Measurements from ENCODE around the gene ZC3H6.
"Not testable (repeated sequence)": the region's sequence is repeated elsewhere in the genome, so short reads cannot be mapped to it uniquely, and the experiment has no call there.

Gene ZC3H6

GRCh38 chr2:112342067-112342550 is 66.7 kb downstream of the ZC3H6 start:
- TF ChIP-seq, protein P1, sequence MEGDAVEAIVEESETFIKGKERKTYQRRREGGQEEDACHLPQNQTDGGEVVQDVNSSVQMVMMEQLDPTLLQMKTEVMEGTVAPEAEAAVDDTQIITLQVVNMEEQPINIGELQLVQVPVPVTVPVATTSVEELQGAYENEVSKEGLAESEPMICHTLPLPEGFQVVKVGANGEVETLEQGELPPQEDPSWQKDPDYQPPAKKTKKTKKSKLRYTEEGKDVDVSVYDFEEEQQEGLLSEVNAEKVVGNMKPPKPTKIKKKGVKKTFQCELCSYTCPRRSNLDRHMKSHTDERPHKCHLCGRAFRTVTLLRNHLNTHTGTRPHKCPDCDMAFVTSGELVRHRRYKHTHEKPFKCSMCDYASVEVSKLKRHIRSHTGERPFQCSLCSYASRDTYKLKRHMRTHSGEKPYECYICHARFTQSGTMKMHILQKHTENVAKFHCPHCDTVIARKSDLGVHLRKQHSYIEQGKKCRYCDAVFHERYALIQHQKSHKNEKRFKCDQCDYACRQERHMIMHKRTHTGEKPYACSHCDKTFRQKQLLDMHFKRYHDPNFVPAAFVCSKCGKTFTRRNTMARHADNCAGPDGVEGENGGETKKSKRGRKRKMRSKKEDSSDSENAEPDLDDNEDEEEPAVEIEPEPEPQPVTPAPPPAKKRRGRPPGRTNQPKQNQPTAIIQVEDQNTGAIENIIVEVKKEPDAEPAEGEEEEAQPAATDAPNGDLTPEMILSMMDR (conservative IDR thresholded peaks at IDR 0.05; ENCODE audit: low read length) = no peak
- peak; percentile 14 for DNase-seq (ENCODE audit: low read depth)
- no peak overlapping the region for H3K4me3 ChIP-seq (ENCODE audit: low read length)

DNA sequence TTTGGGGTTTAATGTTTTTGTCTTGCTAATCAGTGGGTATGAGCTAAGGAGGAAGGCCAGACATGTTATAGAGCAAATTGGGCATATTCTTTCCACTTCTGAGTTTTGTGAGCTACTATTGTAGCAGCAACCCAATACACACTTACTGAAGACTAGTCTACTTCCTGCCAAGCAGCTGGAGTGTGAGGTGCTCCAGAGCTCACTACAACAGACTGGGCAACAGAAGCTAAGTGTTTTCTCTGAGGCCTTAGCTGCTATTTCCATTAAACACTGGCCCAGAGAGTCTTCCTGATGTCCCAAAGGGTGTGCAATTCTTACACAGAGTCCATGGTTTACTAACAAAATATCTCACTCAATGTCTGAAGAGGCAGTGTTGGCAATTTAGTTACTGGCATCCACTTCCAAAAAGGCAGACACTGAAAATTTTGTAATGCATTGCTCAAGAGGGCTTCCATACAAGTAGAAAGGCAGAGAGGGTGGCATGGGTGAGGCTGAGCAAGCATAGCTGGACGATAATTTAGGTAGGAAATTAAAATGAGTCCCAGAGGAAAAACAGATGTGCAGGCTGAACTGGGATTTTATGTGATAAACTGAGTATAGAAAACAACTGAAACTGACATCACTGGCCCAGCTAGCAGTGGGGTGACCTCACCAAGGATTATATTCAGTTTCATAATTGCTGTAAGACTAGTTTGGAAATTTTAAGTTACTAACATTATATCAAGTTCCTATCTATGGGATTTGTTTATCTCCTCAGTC is 68.6 kb downstream of the ZC3H6 start:
- H3K4me3 ChIP-seq (ENCODE audit: low read length) = no peak overlapping the region
- TF ChIP-seq, protein P1 (conservative IDR thresholded peaks at IDR 0.05; ENCODE audit: low read length) = no peak
- peak; percentile 35 for DNase-seq (ENCODE audit: low read depth)

DNA sequence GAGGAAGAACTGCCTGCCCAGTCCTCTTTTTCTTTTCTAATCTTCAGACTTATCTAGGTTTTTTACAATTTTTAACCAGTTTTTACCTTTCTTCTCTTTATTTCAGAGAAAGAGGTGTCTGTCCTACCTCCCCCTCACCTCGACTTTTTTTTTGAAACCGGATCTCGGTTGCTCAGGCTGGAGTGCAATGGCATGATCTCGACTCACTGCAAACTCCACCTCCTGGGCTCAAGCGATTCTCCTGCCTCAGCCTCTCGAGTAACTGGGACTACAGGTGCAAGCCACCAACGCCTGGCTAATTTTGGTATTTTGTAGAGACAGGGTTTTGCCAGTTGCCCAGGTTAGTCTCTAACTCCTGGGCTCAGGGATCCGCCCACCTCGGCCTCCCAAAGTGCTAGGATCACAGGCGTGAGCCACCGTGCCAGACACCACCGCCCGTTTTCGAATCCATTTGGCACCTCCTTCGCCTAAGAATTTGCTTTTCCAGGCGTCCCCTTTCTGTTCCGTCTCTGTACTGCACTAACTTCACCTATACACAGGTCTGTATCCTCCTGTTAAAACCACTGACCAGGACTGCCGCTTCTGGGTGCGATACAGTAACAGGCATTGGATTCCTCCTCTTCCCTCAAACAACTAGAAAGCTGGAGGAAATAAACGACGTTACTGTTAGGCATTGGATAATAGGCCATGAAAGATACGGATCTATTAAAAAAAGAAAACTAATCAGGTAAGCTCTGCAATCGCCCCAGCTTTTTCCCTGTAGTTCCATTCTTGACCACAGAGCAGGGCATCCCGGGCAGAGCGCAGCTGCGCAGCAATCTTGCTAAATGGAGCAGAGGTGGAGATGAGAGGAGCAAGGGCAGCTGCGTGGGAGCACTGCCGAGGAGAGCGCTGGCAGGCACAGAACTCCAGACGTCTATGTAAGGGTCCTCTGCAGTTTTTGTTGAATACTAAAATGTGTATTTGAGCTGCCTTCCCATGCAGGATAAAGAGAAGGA is 69.9 kb downstream of the ZC3H6 start:
- no peak overlapping the region for H3K4me3 ChIP-seq (ENCODE audit: low read length)
- DNase-seq (ENCODE audit: low read depth) = no peak
- TF ChIP-seq, protein P1 (conservative IDR thresholded peaks at IDR 0.05; ENCODE audit: low read length) = no peak

DNA sequence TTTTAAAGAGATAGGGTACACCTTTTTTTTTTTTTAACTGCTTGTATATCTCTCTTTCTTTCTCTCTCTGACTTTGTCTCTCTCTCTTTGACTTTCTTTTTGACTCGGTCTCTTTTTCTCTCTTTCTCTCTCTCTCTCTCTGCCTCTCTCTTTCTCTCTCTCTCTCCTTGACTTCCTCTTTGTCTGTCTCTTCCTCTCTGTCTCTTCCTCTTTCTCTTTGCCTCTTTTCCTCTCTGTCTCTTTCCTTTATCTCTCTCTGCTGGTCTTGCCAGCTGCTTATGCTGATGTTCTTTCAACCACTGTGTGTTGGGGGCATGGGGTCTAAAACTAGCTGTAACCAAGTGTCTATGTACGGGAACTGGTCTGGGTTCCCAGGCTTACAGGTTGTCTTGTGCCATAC is 76.9 kb downstream of the ZC3H6 start:
- not testable (repeated sequence) for DNase-seq (ENCODE audit: low read depth); H3K4me3 ChIP-seq (ENCODE audit: low read length)

GRCh38 chr2:112352809-112353603 is 77.6 kb downstream of the ZC3H6 start:
- DNase-seq (ENCODE audit: low read depth); H3K4me3 ChIP-seq (ENCODE audit: low read length): not testable (repeated sequence)

DNA sequence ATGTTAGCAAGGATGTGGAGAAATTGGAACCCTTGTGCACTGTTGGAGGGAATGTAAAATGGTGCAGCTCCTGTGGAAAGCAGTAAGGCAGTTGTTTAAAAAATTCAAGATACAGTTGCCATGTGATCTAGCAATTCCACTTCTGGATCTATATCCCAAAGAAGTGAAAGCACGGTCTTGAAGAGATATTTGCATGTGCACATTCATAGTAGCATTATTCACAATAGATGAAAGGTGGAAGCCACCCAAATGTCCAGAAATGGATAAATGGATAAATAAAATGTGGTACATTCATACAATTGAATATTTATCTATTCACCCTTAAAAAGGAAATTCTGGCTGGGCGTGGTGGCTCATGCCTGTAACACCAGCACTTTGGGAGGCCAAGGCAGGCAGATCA is 78.9 kb downstream of the ZC3H6 start:
- not testable (repeated sequence) for DNase-seq (ENCODE audit: low read depth)

DNA sequence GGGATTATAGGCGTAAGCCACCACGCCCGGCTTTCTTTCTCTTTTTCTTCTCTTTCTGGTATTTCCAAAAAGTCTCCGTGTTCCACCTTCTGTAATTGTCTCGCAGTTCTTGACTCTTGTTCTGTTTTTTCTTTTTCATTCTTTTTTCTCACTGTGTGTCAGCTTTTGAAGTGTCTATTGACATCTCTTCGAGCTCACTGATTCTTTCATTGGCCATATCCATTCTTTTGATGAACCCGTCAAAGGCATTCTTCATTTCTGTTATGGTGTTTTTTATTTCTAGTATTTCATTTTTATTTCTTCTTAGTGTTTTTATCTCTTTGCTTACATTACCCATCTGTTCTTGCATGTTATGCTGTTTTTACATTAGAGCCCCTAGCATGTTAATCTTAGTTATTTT is 84.7 kb downstream of the ZC3H6 start:
- DNase-seq (ENCODE audit: low read depth); H3K4me3 ChIP-seq (ENCODE audit: low read length): not testable (repeated sequence)

More for the DNA sequence above, 78.9 kb downstream of the ZC3H6 start:
- not testable (repeated sequence) for H3K4me3 ChIP-seq (ENCODE audit: low read length)

Measured in AG10803 (cell line).